Stimulated activated CD4-positive, alpha-beta T cell treated with anti-CD3 and anti-CD28 coated beads, Interleukin-4, amount 100 ng/mL, for 24 hours (primary cell): ENCODE results near the gene KAT7.

Source experiments
- DNase-seq: peaks from one replicate; pipeline ENCODE4 v3.0.0-alpha.2; 2020

KAT7 gene

DNA sequence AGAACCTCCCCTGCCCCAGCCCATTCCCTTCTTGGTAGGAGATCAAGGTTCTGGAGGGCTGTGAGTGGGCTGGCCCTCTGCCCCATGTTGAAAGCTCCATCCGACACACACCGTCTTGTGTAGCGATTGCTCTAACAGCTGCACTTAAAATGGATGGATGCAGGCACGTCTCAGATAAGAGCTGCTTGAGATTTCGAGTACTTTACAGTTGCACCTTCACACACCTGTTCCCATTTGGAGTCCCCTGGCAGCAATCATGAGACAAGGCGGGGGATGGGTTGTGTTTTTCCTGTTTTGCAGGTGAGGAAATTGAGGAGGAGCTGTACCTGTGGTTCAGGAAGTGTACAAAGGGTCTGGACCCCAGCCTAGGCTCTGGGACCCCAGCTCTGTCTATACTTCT, 85.0 kb downstream of the KAT7 start:
- DNase-seq = no peak

DNA sequence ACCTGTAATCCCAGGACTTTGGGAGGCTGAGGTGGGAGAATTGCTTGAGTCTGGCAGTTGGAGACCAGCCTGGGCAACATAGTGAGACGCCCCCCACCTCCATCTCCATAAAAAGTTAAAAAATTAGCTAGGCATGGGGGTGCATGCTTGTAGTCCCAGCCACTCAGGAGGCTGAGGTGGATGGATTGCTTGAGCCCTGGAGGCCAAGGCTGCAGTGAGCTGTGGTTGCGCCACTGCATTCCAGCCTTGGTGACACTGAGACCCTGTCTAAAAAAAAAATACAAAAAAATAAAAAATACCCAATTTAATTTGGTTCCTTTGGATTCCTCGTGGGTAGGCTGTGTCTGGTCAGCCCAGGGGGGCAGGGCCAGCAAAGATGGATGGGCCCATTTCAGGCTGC, 85.4 kb downstream of the KAT7 start:
- no peak for DNase-seq

DNA sequence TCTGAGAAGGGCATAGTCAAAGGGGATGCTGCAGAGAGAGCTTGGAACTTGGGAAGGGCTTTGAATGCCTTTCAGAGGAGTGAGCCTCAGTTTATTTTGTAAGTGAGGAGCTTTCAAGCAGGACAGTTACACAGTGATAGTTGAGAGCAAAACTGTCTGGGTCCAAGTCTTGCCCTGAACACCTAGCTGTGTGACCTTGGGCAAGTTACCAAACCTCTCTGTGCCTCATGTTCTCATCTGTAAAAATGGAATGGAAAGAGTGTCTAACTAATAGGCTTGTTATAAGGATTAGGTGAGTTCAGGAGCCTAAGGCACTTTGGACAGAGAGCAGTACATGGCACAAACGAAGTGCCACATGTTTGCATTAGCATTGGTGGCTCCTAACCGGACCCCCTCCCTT, 86.4 kb downstream of the KAT7 start:
- no peak for DNase-seq

DNA sequence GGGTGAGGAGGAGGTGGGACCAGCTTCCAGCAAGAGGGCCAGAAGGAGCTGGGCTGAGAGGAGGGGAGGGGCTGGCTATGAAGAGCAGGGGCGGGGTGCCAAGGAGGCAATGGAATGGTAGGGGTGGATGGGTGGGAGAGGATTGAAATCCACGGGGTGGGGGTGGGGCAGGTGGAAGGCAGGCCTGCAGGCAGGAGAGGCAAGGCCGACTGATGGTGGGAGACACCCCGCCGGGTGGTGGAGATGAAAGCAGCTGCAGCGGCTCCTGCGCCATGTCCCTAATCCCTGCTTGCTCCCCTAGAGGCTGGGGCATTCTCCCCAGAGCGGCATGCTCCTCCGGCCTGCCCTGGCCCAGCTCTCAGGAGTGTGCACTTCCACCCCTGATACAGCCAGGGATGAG, 87.2 kb downstream of the KAT7 start:
- no peak for DNase-seq

DNA sequence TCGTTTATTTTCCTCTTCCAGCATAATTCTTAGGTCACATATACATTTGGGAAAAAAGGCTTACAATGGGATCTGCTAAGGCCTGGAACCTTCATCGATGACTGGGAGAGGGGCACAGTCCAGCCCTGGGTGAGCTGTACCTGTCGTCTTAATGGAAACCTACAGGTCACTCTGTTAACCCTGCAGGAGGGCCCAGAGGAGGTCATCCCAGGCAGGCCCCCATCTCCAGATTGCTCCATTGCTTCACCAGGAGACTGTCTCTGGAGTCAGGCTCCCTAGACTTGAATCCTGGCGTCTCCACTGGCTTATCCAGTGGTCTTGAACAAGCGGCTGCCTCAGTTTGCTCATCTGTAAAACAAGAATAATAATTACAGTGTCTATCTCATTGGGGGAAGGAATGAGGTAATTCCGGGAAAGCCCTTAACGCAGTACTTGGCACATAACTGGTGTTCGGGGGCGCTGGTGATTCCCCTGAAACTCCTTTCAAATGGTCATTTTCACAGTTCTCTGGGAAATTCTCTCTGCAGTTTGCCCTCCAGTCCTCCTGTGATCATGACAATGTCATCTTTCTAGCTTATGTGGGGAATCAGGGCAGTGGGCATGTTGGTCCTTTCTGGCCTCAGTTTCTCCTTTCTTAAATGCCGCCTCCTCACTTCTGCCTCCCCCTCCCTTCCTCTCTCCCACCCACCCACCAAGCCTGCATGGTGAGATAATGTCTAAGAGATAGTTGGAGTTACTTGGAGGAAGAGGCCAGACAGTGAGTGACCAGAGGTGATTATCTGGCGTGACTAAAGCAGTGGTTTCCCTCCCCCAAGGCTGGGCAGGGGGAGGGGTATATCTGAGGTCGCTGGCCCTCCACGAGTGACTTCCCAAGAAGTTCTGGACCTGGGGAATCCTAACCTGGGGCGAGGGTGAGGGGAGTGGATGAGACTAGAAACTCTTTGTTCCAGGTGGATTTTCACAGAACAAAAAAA, 90.7 kb downstream of the KAT7 start:
- no peak for DNase-seq

- peak; percentile 77 for DNase-seq
These were observed 92.0 kb downstream of the KAT7 start for GRCh38 chr17:49880291-49881053.

GRCh38 chr17:49881054-49881402, 92.5 kb downstream of the KAT7 start:
- no peak for DNase-seq

DNA sequence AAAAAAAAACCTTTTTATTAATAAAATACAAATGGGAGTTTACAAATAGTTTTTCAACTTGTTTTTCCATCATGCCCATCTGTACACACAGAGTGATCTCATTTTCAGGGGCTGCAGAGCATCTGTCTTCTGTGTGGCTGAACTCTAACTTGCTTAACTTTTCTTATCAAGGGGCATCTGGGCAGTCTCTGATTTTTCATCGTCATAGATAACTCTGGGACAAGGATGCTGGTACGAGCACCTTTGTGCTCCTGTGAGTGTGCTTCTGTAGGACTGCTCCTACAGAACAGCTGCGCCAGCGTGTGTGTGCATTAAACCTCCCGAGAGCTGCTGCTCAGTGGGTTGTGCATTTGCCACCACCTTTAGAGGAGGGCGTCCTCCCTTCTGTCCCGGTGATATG, 94.0 kb downstream of the KAT7 start:
- no peak for DNase-seq
